ENCODE data around the gene STAG2. TPM values are rescaled to one million over a fixed set of nuclear protein-coding genes. Genes with fewer than 3 reads are reported as not detected.

Gene STAG2
- total RNA-seq, 4 donors from 2014 or later, result 39.3 to 65.6 (median 55.5) TPM

GRCh38 chrX:124026529-124026928 is 65.0 kb downstream of the STAG2 start:
- in situ Hi-C loops (cut with MboI; ENCODE audit: low sequenced_read_pairs in 4 of 4), result no loop called here
- H3K36me3 ChIP-seq, result peaks cover 0 to 7% of the 10 kb centered on the region in 2 donors
- no peak for ATAC-seq

GRCh38 chrX:124028182-124028581 is 66.7 kb downstream of the STAG2 start:
- Histone ChIP-seq H3K36me3 (peaks cover 0 to 7% of the 10 kb centered on the region in 2 donors), H3K27me3 (no peaks in the 10 kb centered on the region), H3K4me1 (peaks cover 0 to 3% of the 10 kb centered on the region in 2 donors), H3K27ac (no peak overlapping the region), H3K4me3 (no peak overlapping the region), H3K9me3 (no peaks in the 10 kb centered on the region)
- TF ChIP-seq POLR2A (IDR thresholded peaks at IDR 0.05) (no peak), CTCF (IDR thresholded peaks at IDR 0.05 in 4 of 5, conservative IDR thresholded peaks at IDR 0.05 in 1 of 5) (no peak)
- DNase-seq (no peak), ATAC-seq (no peak)
- intact Hi-C loops (cut with DNase I; ENCODE audit: low total_unique reads), result no loop called here
- in situ Hi-C loops (cut with MboI; ENCODE audit: low sequenced_read_pairs in 4 of 4), result no loop called here

More at GRCh38 chrX:124026529-124026928, 65.0 kb downstream of the STAG2 start:
- no peak overlapping the region for H3K4me3 ChIP-seq
- no peak overlapping the region for H3K27ac ChIP-seq
- H3K4me1 ChIP-seq, result peaks cover under 1 to 3% of the 10 kb centered on the region in 2 donors
- no peaks in the 10 kb centered on the region for H3K9me3 ChIP-seq
- DNase-seq, result no peak
- no peak for TF ChIP-seq POLR2A (IDR thresholded peaks at IDR 0.05)
- TF ChIP-seq CTCF (IDR thresholded peaks at IDR 0.05 in 4 of 5, conservative IDR thresholded peaks at IDR 0.05 in 1 of 5), result no peak
- no peaks in the 10 kb centered on the region for H3K27me3 ChIP-seq
- intact Hi-C loops (cut with DNase I; ENCODE audit: low total_unique reads), result no loop called here

GRCh38 chrX:124030520-124030919 is 69.0 kb downstream of the STAG2 start:
- H3K4me1 ChIP-seq, result peaks cover 0 to 3% of the 10 kb centered on the region in 2 donors
- no peak for DNase-seq
- H3K27me3 ChIP-seq, result no peaks in the 10 kb centered on the region
- H3K36me3 ChIP-seq, result peaks cover 0 to 7% of the 10 kb centered on the region in 2 donors
- in situ Hi-C loops (cut with MboI; ENCODE audit: low sequenced_read_pairs in 4 of 4) (no loop called here), intact Hi-C loops (cut with DNase I; ENCODE audit: low total_unique reads) (no loop called here)
- no peak overlapping the region for H3K4me3 ChIP-seq
- TF ChIP-seq POLR2A (IDR thresholded peaks at IDR 0.05) (no peak), CTCF (IDR thresholded peaks at IDR 0.05 in 4 of 5, conservative IDR thresholded peaks at IDR 0.05 in 1 of 5) (no peak)
- no peak overlapping the region for H3K27ac ChIP-seq
- no peak for ATAC-seq
- no peaks in the 10 kb centered on the region for H3K9me3 ChIP-seq

GRCh38 chrX:124033821-124034220 is 72.3 kb downstream of the STAG2 start:
- Histone ChIP-seq H3K27ac (no peak overlapping the region), H3K4me1 (peaks cover 0 to 7% of the 10 kb centered on the region in 2 donors), H3K9me3 (no peaks in the 10 kb centered on the region), H3K27me3 (no peaks in the 10 kb centered on the region), H3K36me3 (no peaks in the 10 kb centered on the region), H3K4me3 (no peak overlapping the region)
- intact Hi-C loops (cut with DNase I; ENCODE audit: low total_unique reads) (no loop called here), in situ Hi-C loops (cut with MboI; ENCODE audit: low sequenced_read_pairs in 4 of 4) (no loop called here)
- no peak for ATAC-seq
- TF ChIP-seq CTCF (IDR thresholded peaks at IDR 0.05 in 4 of 5, conservative IDR thresholded peaks at IDR 0.05 in 1 of 5) (no peak), POLR2A (IDR thresholded peaks at IDR 0.05) (no peak)
- DNase-seq, result no peak

- intact Hi-C loops (cut with DNase I; ENCODE audit: low total_unique reads), result loop anchor here (5.0 kb wide), 1 partner anchor 73 kb away; the partner anchor contains the start of gene STAG2
- in situ Hi-C loops (cut with MboI; ENCODE audit: low sequenced_read_pairs in 4 of 4), result no loop called here
- Histone ChIP-seq H3K27ac (peak overlapping the region in 1 of 4 donors; percentile 9), H3K9me3 (no peaks in the 10 kb centered on the region), H3K36me3 (no peaks in the 10 kb centered on the region), H3K4me1 (peaks cover 0 to 7% of the 10 kb centered on the region in 2 donors), H3K27me3 (no peaks in the 10 kb centered on the region), H3K4me3 (no peak overlapping the region)
- DNase-seq, result no peak
- no peak for TF ChIP-seq POLR2A (IDR thresholded peaks at IDR 0.05)
- TF ChIP-seq CTCF (IDR thresholded peaks at IDR 0.05 in 4 of 5, conservative IDR thresholded peaks at IDR 0.05 in 1 of 5), result no peak
- ATAC-seq, result no peak
Observed at GRCh38 chrX:124035657-124036056, 74.2 kb downstream of the STAG2 start.

Measured in gastrocnemius medialis (tissue), 4 donors.